HTR-8/SVneo (cell line): ENCODE measurements around the gene LRP3.
"Not testable (repeated sequence)": the region's sequence is repeated elsewhere in the genome, so short reads cannot be mapped to it uniquely, and the experiment has no call there.

ENCODE experiments used
- DNase-seq: peaks from one replicate; pipeline ENCODE4 v3.0.0; 2011; ENCODE audit warnings: low spot score, mixed read lengths; ENCODE audit not compliant: insufficient read length
- FAIRE-seq: peaks from 2 replicates; lab custom pipeline; 2011; peaks lifted over from hg19 to GRCh38; lab: Jason Lieb, UNC

The LRP3 gene

GRCh38 chr19:33215438-33216197 lies 21.5 kb downstream of the LRP3 start:
- no peak for FAIRE-seq
- no peak for DNase-seq

GRCh38 chr19:33216198-33216830 lies 22.2 kb downstream of the LRP3 start:
- DNase-seq, result no peak
- FAIRE-seq, result no peak

- DNase-seq (no peak), FAIRE-seq (no peak)
These were observed 23.8 kb downstream of the LRP3 start for GRCh38 chr19:33217881-33218280.

GRCh38 chr19:33219261-33219815 lies 25.2 kb downstream of the LRP3 start:
- FAIRE-seq (peak; percentile 60), DNase-seq (no peak)

- DNase-seq (no peak), FAIRE-seq (no peak)
These were observed 26.0 kb downstream of the LRP3 start for GRCh38 chr19:33220115-33220514.

- DNase-seq, result no peak
- FAIRE-seq, result no peak
These were observed 26.6 kb downstream of the LRP3 start for GRCh38 chr19:33220735-33221134.

GRCh38 chr19:33221638-33222037 lies 27.5 kb downstream of the LRP3 start:
- DNase-seq, result no peak
- FAIRE-seq, result no peak

- FAIRE-seq, DNase-seq: not testable (repeated sequence)
These were observed 28.1 kb downstream of the LRP3 start for GRCh38 chr19:33222255-33222654.

- FAIRE-seq (no peak), DNase-seq (no peak)
These were observed 30.7 kb downstream of the LRP3 start for GRCh38 chr19:33224694-33225457.

GRCh38 chr19:33225458-33225926 lies 31.4 kb downstream of the LRP3 start, which contains the start of gene SLC7A10:
TSS of gene SLC7A10 (minus strand) at chr19:33225850. CDS start at chr19:33225703, 147 bp downstream.
- FAIRE-seq (no peak), DNase-seq (no peak)

- DNase-seq (no peak), FAIRE-seq (no peak)
These were observed 32.6 kb downstream of the LRP3 start for GRCh38 chr19:33226550-33227241.

- FAIRE-seq (no peak), DNase-seq (peak; percentile 58)
These were observed 33.1 kb downstream of the LRP3 start for GRCh38 chr19:33227242-33227650.

GRCh38 chr19:33227870-33228599 lies 33.9 kb downstream of the LRP3 start:
- DNase-seq (no peak), FAIRE-seq (no peak)

GRCh38 chr19:33229962-33230361 lies 35.8 kb downstream of the LRP3 start:
- no peak for FAIRE-seq
- DNase-seq, result no peak

- no peak for DNase-seq
- FAIRE-seq, result no peak
These were observed 37.4 kb downstream of the LRP3 start for GRCh38 chr19:33231511-33231910.

- FAIRE-seq (no peak), DNase-seq (no peak)
These were observed 38.5 kb downstream of the LRP3 start for GRCh38 chr19:33232656-33233055.

GRCh38 chr19:33233056-33233873 lies 39.1 kb downstream of the LRP3 start:
- no peak for DNase-seq
- peak; percentile 98 for FAIRE-seq

- no peak for DNase-seq
- no peak for FAIRE-seq
These were observed 40.0 kb downstream of the LRP3 start for GRCh38 chr19:33234092-33234491.
